Transverse colon (tissue), 4 donors: ENCODE measurements around the gene TF. TPM values are rescaled to one million over a fixed set of nuclear protein-coding genes. Genes with fewer than 3 reads are reported as not detected.

Source experiments
- DNase-seq: peaks from one replicate; pipeline ENCODE4 v3.0.0-alpha.2; 2019
- H3K27ac ChIP-seq, 4 donors: fragments of 200-600 bp; sonication (generic); 2 replicates each; pipeline ENCODE4 v1.5.1; 2016 to 2018; ENCODE audit warnings: inconsistent platforms in 4 of 4
- H3K27me3 ChIP-seq: fragments of 200-600 bp; sonication (generic); 2 replicates; pipeline ENCODE4 v1.5.1; 2017; ENCODE audit warnings: inconsistent platforms
- H3K36me3 ChIP-seq, 4 donors: fragments of 200-600 bp; sonication (generic); 2 replicates each; pipeline ENCODE4 v1.5.1; 2017 to 2019; ENCODE audit warnings: inconsistent platforms in 4 of 4
- H3K4me1 ChIP-seq, 4 donors: fragments of 200-600 bp; sonication (generic); 2 replicates each; pipeline ENCODE4 v1.5.1; 2017 to 2020; ENCODE audit warnings: inconsistent platforms in 4 of 4
- H3K4me3 ChIP-seq, 4 donors: fragments of 200-600 bp; sonication (generic); 1 replicate in 1 of 4; 2 replicates in 3 of 4; pipeline versions ENCODE4 v1.5.1 to v1.6.1; 2017 to 2019; ENCODE audit warnings: inconsistent platforms in 4 of 4
- H3K9me3 ChIP-seq, 2 donors: fragments of 200-600 bp; sonication (generic); 2 replicates each; pipeline ENCODE4 v1.5.1; 2017 to 2019; ENCODE audit warnings: inconsistent platforms in 2 of 2
- CTCF ChIP-seq, 5 experiments: fragments of 200-600 bp in 3 of 5; fragments of 450-650 bp in 2 of 5; sonication (generic) in 3 of 5; IDR thresholded peaks; 1 replicate in 2 of 5; 2 replicates in 3 of 5; pipeline ENCODE4 v1.5.1; 2016 to 2017; ENCODE audit warnings: antibody characterized with exemption in 5 of 5, inconsistent platforms in 3 of 5, mild to moderate bottlenecking in 2 of 5, moderate library complexity in 1 of 5
- EP300 ChIP-seq: sonication (generic); formaldehyde crosslinking; IDR thresholded peaks from one replicate; pipeline ENCODE4 v1.6.1; 2017; ENCODE audit warnings: antibody characterized with exemption, low read depth
- POLR2A ChIP-seq: fragments of 450-650 bp; IDR thresholded peaks from one replicate; pipeline ENCODE4 v1.6.1; 2016; ENCODE audit warnings: antibody characterized with exemption, mild to moderate bottlenecking, moderate library complexity
- POLR2AphosphoS5 ChIP-seq, 3 donors: sonication (generic); formaldehyde crosslinking; IDR thresholded peaks; one replicate each; pipeline ENCODE4 v1.6.1; 2016; ENCODE audit warnings: antibody characterized with exemption in 3 of 3
- WGBS, 2 donors: methylation state at CpG; one replicate each; pipeline ENCODE4 v1.1.5; 2018; ENCODE audit warnings: low coverage in 1 of 2; 5-methylcytosine and 5-hydroxymethylcytosine counted together
- in situ Hi-C, 4 donors: fragments of 200-750 bp; cut with MboI; loops; one replicate each; pipeline versions ENCODE4 v1.15.0 to v1.15.1; 2017; ENCODE audit warnings: low sequenced_read_pairs in 3 of 4, low pct_ligation_motif_present in 1 of 4, low pct_unique_long_range_greater_than_20kb in 1 of 4
- intact Hi-C: fragments of 100-400 bp; cut with DNase I; formaldehyde crosslinking; loops from one replicate; pipeline ENCODE4 v1.15.1; 2023; ENCODE audit warnings: low total_unique reads
- total RNA-seq, 4 donors: library from RNA; depleted of rRNA; stranded (reverse); fragments of >200 nt; gene quantifications; one replicate each; pipeline ENCODE4 v1.1.0, GENCODE V29; 2016

The TF gene
- total RNA-seq, 4 donors from 2014 or later, result 0.96 to 7.1 (median 1.1) TPM; not detected in 1

GRCh38 chr3:133750259-133750656, 4.1 kb downstream of the TF start:
- Histone ChIP-seq H3K4me3 (no peak overlapping the region), H3K9me3 (no peaks in the 10 kb centered on the region), H3K4me1 (no peaks in the 10 kb centered on the region), H3K27ac (no peak overlapping the region), H3K27me3 (peaks cover 25% of the 10 kb centered on the region), H3K36me3 (no peaks in the 10 kb centered on the region)
- intact Hi-C loops (no loop called here), in situ Hi-C loops (no loop called here)
- no peak for DNase-seq
- TF ChIP-seq POLR2A (no peak), POLR2AphosphoS5 (IDR thresholded peaks at IDR 0.05) (no peak), CTCF (IDR thresholded peaks at IDR 0.05) (no peak), EP300 (no peak)
- WGBS, 2 donors, result 60 to 65% methylated on average over 2 to 6 of the region's 6 CpGs

- H3K27ac ChIP-seq, result no peak overlapping the region
- DNase-seq, result no peak
- intact Hi-C loops (no loop called here), in situ Hi-C loops (no loop called here)
- H3K9me3 ChIP-seq, result no peaks in the 10 kb centered on the region
- H3K4me3 ChIP-seq, result no peak overlapping the region
- no peak for TF ChIP-seq CTCF (IDR thresholded peaks at IDR 0.05)
- no peak for TF ChIP-seq POLR2AphosphoS5 (IDR thresholded peaks at IDR 0.05)
- TF ChIP-seq EP300, result no peak
- TF ChIP-seq POLR2A, result no peak
- H3K27me3 ChIP-seq, result no peaks in the 10 kb centered on the region
- 95% methylated on average over 13 of the region's 13 CpGs; no CpG with 5 or more reads in 1 of the 2 donors for WGBS, 2 donors
- H3K4me1 ChIP-seq, result no peaks in the 10 kb centered on the region
- no peaks in the 10 kb centered on the region for H3K36me3 ChIP-seq
Observed at GRCh38 chr3:133753107-133753778, 7.0 kb downstream of the TF start.

- Histone ChIP-seq H3K36me3 (no peaks in the 10 kb centered on the region), H3K4me1 (no peaks in the 10 kb centered on the region), H3K4me3 (no peak overlapping the region), H3K27ac (no peak overlapping the region), H3K27me3 (no peaks in the 10 kb centered on the region), H3K9me3 (no peaks in the 10 kb centered on the region)
- in situ Hi-C loops, result no loop called here
- TF ChIP-seq POLR2A (no peak), POLR2AphosphoS5 (IDR thresholded peaks at IDR 0.05) (no peak), CTCF (IDR thresholded peaks at IDR 0.05) (no peak), EP300 (no peak)
- no peak for DNase-seq
- intact Hi-C loops, result no loop called here
- WGBS, 2 donors, result 100% methylated on average over 1 of the region's 1 CpG; no CpG with 5 or more reads in 1 of the 2 donors
Observed at GRCh38 chr3:133753779-133754164, 7.6 kb downstream of the TF start.

GRCh38 chr3:133754455-133754854, 8.3 kb downstream of the TF start:
- Histone ChIP-seq H3K27me3 (no peaks in the 10 kb centered on the region), H3K9me3 (no peaks in the 10 kb centered on the region), H3K36me3 (no peaks in the 10 kb centered on the region), H3K4me1 (no peaks in the 10 kb centered on the region), H3K27ac (no peak overlapping the region), H3K4me3 (no peak overlapping the region)
- TF ChIP-seq CTCF (IDR thresholded peaks at IDR 0.05) (no peak), POLR2AphosphoS5 (IDR thresholded peaks at IDR 0.05) (no peak), EP300 (no peak)
- WGBS, 2 donors, result 88% methylated on average over 5 of the region's 5 CpGs; no CpG with 5 or more reads in 1 of the 2 donors
- DNase-seq, result no peak
- in situ Hi-C loops, result no loop called here
- intact Hi-C loops, result no loop called here
